ENCODE results near the gene CNGA2. TPM values are rescaled to one million over a fixed set of nuclear protein-coding genes. Genes with fewer than 3 reads are reported as not detected.

Gene CNGA2
- polyA plus RNA-seq, 6 donors from 2014 or later = not detected

GRCh38 chrX:151743651-151744470 is 9.3 kb downstream of the CNGA2 start:
- H3K36me3 Mint-ChIP-seq = no peaks in the 10 kb centered on the region
- no peak overlapping the region for H3K27ac Mint-ChIP-seq
- ATAC-seq (ENCODE audit: low read depth in 2 of 2) (no peak), DNase-seq (no peak)
- no peaks in the 10 kb centered on the region for H3K4me1 Mint-ChIP-seq
- no peaks in the 10 kb centered on the region for H3K27me3 Mint-ChIP-seq
- no peaks in the 10 kb centered on the region for H3K9me3 Mint-ChIP-seq
- no peak overlapping the region for H3K4me3 Mint-ChIP-seq

- H3K4me1 Mint-ChIP-seq = no peaks in the 10 kb centered on the region
- H3K4me3 Mint-ChIP-seq = no peak overlapping the region
- no peak overlapping the region for H3K27ac Mint-ChIP-seq
- H3K9me3 Mint-ChIP-seq = peaks cover 0 to 2% (median 0%) of the 10 kb centered on the region in 7 donors
- no peaks in the 10 kb centered on the region for H3K36me3 Mint-ChIP-seq
- ATAC-seq (ENCODE audit: low read depth in 2 of 2) = no peak
- H3K27me3 Mint-ChIP-seq = peaks cover 0 to 3% (median 0%) of the 10 kb centered on the region in 3 donors
- no peak for DNase-seq
These were observed 11.1 kb downstream of the CNGA2 start for GRCh38 chrX:151745651-151746050.

- Mint-ChIP-seq H3K36me3 (no peaks in the 10 kb centered on the region), H3K9me3 (peaks cover 0 to 2% (median 0%) of the 10 kb centered on the region in 7 donors), H3K4me1 (no peaks in the 10 kb centered on the region), H3K27me3 (peaks cover 4 to 11% (median 7%) of the 10 kb centered on the region in 3 donors), H3K4me3 (no peak overlapping the region), H3K27ac (no peak overlapping the region)
- DNase-seq (no peak), ATAC-seq (ENCODE audit: low read depth in 2 of 2) (no peak)
These were observed 12.0 kb downstream of the CNGA2 start for GRCh38 chrX:151746502-151746901.

- ATAC-seq (ENCODE audit: low read depth in 2 of 2) = no peak
- Mint-ChIP-seq H3K4me1 (no peaks in the 10 kb centered on the region), H3K27ac (no peak overlapping the region), H3K9me3 (peaks cover 0 to 2% (median 0%) of the 10 kb centered on the region in 7 donors), H3K27me3 (peaks cover 4 to 19% (median 9%) of the 10 kb centered on the region in 3 donors), H3K36me3 (no peaks in the 10 kb centered on the region), H3K4me3 (peak overlapping the region in 1 of 8 donors; percentile 77)
- no peak for DNase-seq
These were observed 16.0 kb downstream of the CNGA2 start for GRCh38 chrX:151750511-151750910.

GRCh38 chrX:151752847-151753246 is 18.3 kb downstream of the CNGA2 start:
- Mint-ChIP-seq H3K27ac (no peak overlapping the region), H3K4me3 (no peak overlapping the region), H3K36me3 (no peaks in the 10 kb centered on the region), H3K27me3 (peaks cover 4 to 31% (median 9%) of the 10 kb centered on the region in 3 donors), H3K9me3 (peaks cover 0 to 4% (median 0%) of the 10 kb centered on the region in 7 donors), H3K4me1 (peaks cover 0 to 4% (median 0%) of the 10 kb centered on the region in 3 donors)
- ATAC-seq (ENCODE audit: low read depth in 2 of 2) (no peak), DNase-seq (no peak)

GRCh38 chrX:151753313-151754046 is 18.9 kb downstream of the CNGA2 start:
- Mint-ChIP-seq H3K27me3 (peaks cover 4 to 31% (median 9%) of the 10 kb centered on the region in 3 donors), H3K4me1 (peaks cover 0 to 4% (median 0%) of the 10 kb centered on the region in 3 donors), H3K27ac (peak overlapping the region in 1 of 6 donors; percentile 64), H3K9me3 (peaks cover 0 to 4% (median 0%) of the 10 kb centered on the region in 7 donors), H3K36me3 (no peaks in the 10 kb centered on the region), H3K4me3 (no peak overlapping the region)
- no peak for ATAC-seq (ENCODE audit: low read depth in 2 of 2)
- DNase-seq = no peak

- ATAC-seq (ENCODE audit: low read depth in 2 of 2) = no peak
- H3K27me3 Mint-ChIP-seq = peaks cover 4 to 31% (median 9%) of the 10 kb centered on the region in 3 donors
- peaks cover 0 to 4% (median 0%) of the 10 kb centered on the region in 7 donors for H3K9me3 Mint-ChIP-seq
- H3K27ac Mint-ChIP-seq = peak overlapping the region in 1 of 6 donors; percentile 64
- no peaks in the 10 kb centered on the region for H3K36me3 Mint-ChIP-seq
- peaks cover 0 to 4% (median 0%) of the 10 kb centered on the region in 3 donors for H3K4me1 Mint-ChIP-seq
- no peak for DNase-seq
- no peak overlapping the region for H3K4me3 Mint-ChIP-seq
These were observed 19.5 kb downstream of the CNGA2 start for GRCh38 chrX:151754047-151754429.

GRCh38 chrX:151754641-151755215 is 20.2 kb downstream of the CNGA2 start:
- Mint-ChIP-seq H3K36me3 (no peaks in the 10 kb centered on the region), H3K4me1 (peaks cover 0 to 4% (median 0%) of the 10 kb centered on the region in 3 donors), H3K9me3 (peaks cover 0 to 4% (median 0%) of the 10 kb centered on the region in 7 donors), H3K27ac (no peak overlapping the region), H3K27me3 (peaks cover 4 to 31% (median 9%) of the 10 kb centered on the region in 3 donors), H3K4me3 (no peak overlapping the region)
- DNase-seq (no peak), ATAC-seq (ENCODE audit: low read depth in 2 of 2) (no peak)

GRCh38 chrX:151759041-151759708 is 24.6 kb downstream of the CNGA2 start:
- Mint-ChIP-seq H3K9me3 (peaks cover 0 to 6% (median 0%) of the 10 kb centered on the region in 7 donors), H3K4me1 (peaks cover 0 to 4% (median 0%) of the 10 kb centered on the region in 3 donors), H3K4me3 (no peak overlapping the region), H3K27ac (no peak overlapping the region), H3K36me3 (no peaks in the 10 kb centered on the region), H3K27me3 (peaks cover 0 to 17% (median 0%) of the 10 kb centered on the region in 3 donors)
- ATAC-seq (ENCODE audit: low read depth in 2 of 2) (no peak), DNase-seq (no peak)

GRCh38 chrX:151762802-151763201 is 28.3 kb downstream of the CNGA2 start:
- peaks cover 0 to 15% (median 6%) of the 10 kb centered on the region in 3 donors for H3K27me3 Mint-ChIP-seq
- no peaks in the 10 kb centered on the region for H3K36me3 Mint-ChIP-seq
- H3K27ac Mint-ChIP-seq = no peak overlapping the region
- no peak for ATAC-seq (ENCODE audit: low read depth in 2 of 2)
- H3K4me3 Mint-ChIP-seq = no peak overlapping the region
- no peaks in the 10 kb centered on the region for H3K4me1 Mint-ChIP-seq
- no peak for DNase-seq
- peaks cover 0 to 4% (median 0%) of the 10 kb centered on the region in 7 donors for H3K9me3 Mint-ChIP-seq

GRCh38 chrX:151763711-151764110 is 29.2 kb downstream of the CNGA2 start:
- ATAC-seq (ENCODE audit: low read depth in 2 of 2) (no peak), DNase-seq (no peak)
- H3K4me3 Mint-ChIP-seq = no peak overlapping the region
- no peak overlapping the region for H3K27ac Mint-ChIP-seq
- H3K4me1 Mint-ChIP-seq = no peaks in the 10 kb centered on the region
- peaks cover 0 to 4% (median 0%) of the 10 kb centered on the region in 7 donors for H3K9me3 Mint-ChIP-seq
- H3K27me3 Mint-ChIP-seq = peaks cover under 1 to 16% (median 6%) of the 10 kb centered on the region in 3 donors
- no peaks in the 10 kb centered on the region for H3K36me3 Mint-ChIP-seq

GRCh38 chrX:151765026-151765425 is 30.5 kb downstream of the CNGA2 start:
- Mint-ChIP-seq H3K9me3 (peaks cover 0 to 6% (median 0%) of the 10 kb centered on the region in 7 donors), H3K27me3 (peaks cover 4 to 16% (median 6%) of the 10 kb centered on the region in 3 donors), H3K36me3 (no peaks in the 10 kb centered on the region), H3K4me3 (no peak overlapping the region), H3K4me1 (no peaks in the 10 kb centered on the region), H3K27ac (no peak overlapping the region)
- ATAC-seq (ENCODE audit: low read depth in 2 of 2) (no peak), DNase-seq (no peak)

- Mint-ChIP-seq H3K27me3 (peaks cover 4 to 8% (median 6%) of the 10 kb centered on the region in 3 donors), H3K4me1 (no peaks in the 10 kb centered on the region), H3K27ac (no peak overlapping the region), H3K36me3 (no peaks in the 10 kb centered on the region), H3K4me3 (no peak overlapping the region), H3K9me3 (peaks cover 0 to 5% (median 0%) of the 10 kb centered on the region in 7 donors)
- DNase-seq (no peak), ATAC-seq (ENCODE audit: low read depth in 2 of 2) (no peak)
These were observed 37.2 kb downstream of the CNGA2 start for GRCh38 chrX:151771726-151772125.
